ENCODE measurements around the gene DSG3.

The DSG3 gene

GRCh38 chr18:31430072-31430471 lies 17.5 kb upstream of the DSG3 start:
- no peak for DNase-seq (ENCODE audit: low spot score)

- DNase-seq (ENCODE audit: low spot score), result no peak
Observed at GRCh38 chr18:31430554-31430953, 17.0 kb upstream of the DSG3 start.

GRCh38 chr18:31432316-31432715 lies 15.2 kb upstream of the DSG3 start:
- DNase-seq (ENCODE audit: low spot score), result no peak

- DNase-seq (ENCODE audit: low spot score), result no peak
Observed at GRCh38 chr18:31436825-31437224, 10.7 kb upstream of the DSG3 start.

- DNase-seq (ENCODE audit: low spot score), result no peak
Observed at GRCh38 chr18:31438402-31438801, 9.1 kb upstream of the DSG3 start.

- no peak for DNase-seq (ENCODE audit: low spot score)
Observed at GRCh38 chr18:31439807-31440325, 7.7 kb upstream of the DSG3 start.

GRCh38 chr18:31440787-31441186 lies 6.8 kb upstream of the DSG3 start:
- DNase-seq (ENCODE audit: low spot score), result no peak

GRCh38 chr18:31441493-31441892 lies 6.0 kb upstream of the DSG3 start:
- no peak for DNase-seq (ENCODE audit: low spot score)

GRCh38 chr18:31444142-31444541 lies 3.4 kb upstream of the DSG3 start:
- no peak for DNase-seq (ENCODE audit: low spot score)

- DNase-seq (ENCODE audit: low spot score), result no peak
Observed at GRCh38 chr18:31445908-31446307, 1.6 kb upstream of the DSG3 start.

GRCh38 chr18:31446854-31447253 lies 687 bp upstream of the DSG3 start:
- no peak for DNase-seq (ENCODE audit: low spot score)

GRCh38 chr18:31450409-31450808 lies 2.9 kb downstream of the DSG3 start:
- no peak for DNase-seq (ENCODE audit: low spot score)

GRCh38 chr18:31451625-31452024 lies 4.1 kb downstream of the DSG3 start:
- DNase-seq (ENCODE audit: low spot score), result no peak

GRCh38 chr18:31454066-31454708 lies 6.6 kb downstream of the DSG3 start:
- DNase-seq (ENCODE audit: low spot score), result peak; percentile 66

- DNase-seq (ENCODE audit: low spot score), result no peak
Observed at GRCh38 chr18:31469629-31470028, 22.1 kb downstream of the DSG3 start.

- DNase-seq (ENCODE audit: low spot score), result no peak
Observed at GRCh38 chr18:31478688-31479087, 31.1 kb downstream of the DSG3 start.

- DNase-seq (ENCODE audit: low spot score), result no peak
Observed at GRCh38 chr18:31482051-31482450, 34.5 kb downstream of the DSG3 start.

- no peak for DNase-seq (ENCODE audit: low spot score)
Observed at GRCh38 chr18:31483396-31483795, 35.9 kb downstream of the DSG3 start.

- DNase-seq (ENCODE audit: low spot score), result no peak
Observed at GRCh38 chr18:31484461-31484860, 36.9 kb downstream of the DSG3 start.

GRCh38 chr18:31486165-31486564 lies 38.6 kb downstream of the DSG3 start:
- DNase-seq (ENCODE audit: low spot score), result no peak

GRCh38 chr18:31487246-31488015 lies 39.9 kb downstream of the DSG3 start:
- no peak for DNase-seq (ENCODE audit: low spot score)

- DNase-seq (ENCODE audit: low spot score), result no peak
Observed at GRCh38 chr18:31489311-31489710, 41.8 kb downstream of the DSG3 start.

- DNase-seq (ENCODE audit: low spot score), result no peak
Observed at GRCh38 chr18:31490387-31490786, 42.8 kb downstream of the DSG3 start.

- DNase-seq (ENCODE audit: low spot score), result no peak
Observed at GRCh38 chr18:31490833-31491232, 43.3 kb downstream of the DSG3 start.
